GM19025 (cell line): ENCODE data around the gene DYNC2H1.

ENCODE experiments used
- ATAC-seq: cut with Tn5 transposase; IDR thresholded peaks from one replicate; pipeline ENCODE4 v1.9.1; 2021; ENCODE audit warnings: mild to moderate bottlenecking, low read depth, moderate library complexity; ENCODE audit not compliant: unreplicated experiment

Gene DYNC2H1

DNA sequence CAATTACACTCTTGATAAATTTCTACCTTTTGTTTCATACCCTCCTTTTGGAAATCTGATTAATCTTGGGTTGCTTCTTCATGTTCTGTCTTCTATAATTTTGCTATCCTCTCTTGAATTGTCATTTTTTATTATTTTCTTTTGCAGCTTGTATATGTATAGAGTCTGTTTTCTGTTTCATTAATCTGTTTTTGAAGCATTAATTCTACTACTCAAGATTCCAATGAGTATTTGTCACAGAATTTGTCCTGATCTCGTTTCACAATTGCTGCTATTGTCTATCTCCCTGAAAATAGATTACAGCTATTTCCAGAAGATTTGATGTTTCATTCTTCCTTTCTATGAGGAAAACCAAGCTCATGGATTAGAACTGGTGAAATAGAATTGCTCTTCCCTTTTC is 406.1 kb downstream of the DYNC2H1 start:
- no peak for ATAC-seq

DNA sequence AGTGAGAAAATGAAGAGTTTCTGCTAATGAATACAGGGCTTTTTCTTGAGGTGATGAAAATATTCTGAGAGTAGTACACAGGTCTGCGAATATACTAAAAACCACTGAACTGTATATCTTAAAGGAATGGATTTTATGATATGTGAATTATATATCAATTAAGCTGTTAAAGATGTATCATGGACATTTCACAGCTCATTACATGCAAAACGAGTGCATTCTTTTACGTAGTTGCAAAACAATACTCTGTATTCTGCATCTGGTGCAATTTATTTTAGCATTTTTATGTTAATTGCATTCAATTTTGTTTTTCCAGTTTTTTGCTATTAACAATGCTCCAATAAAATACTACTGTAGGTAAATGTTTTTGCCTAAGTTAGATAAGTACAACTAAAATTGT is 411.6 kb downstream of the DYNC2H1 start:
- no peak for ATAC-seq

DNA sequence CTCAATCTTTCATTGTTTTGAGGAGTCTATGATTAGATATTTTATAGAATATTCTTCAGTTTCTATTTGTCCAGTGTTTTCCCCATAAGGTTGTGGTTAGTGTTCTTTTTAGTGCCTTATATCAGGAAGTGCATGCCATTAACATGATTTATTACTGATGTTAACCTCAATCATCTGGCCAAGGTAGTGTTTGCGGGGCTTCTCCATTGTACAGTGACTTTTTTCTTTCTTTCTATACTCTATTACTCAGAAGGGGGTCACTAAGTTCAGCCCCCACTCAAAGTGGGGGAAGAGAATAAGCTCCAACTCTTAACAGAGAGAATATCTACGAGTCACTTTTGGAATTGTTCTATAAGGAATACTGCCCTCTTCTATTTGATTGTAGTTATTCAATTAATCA is 415.8 kb downstream of the DYNC2H1 start:
- ATAC-seq = no peak

DNA sequence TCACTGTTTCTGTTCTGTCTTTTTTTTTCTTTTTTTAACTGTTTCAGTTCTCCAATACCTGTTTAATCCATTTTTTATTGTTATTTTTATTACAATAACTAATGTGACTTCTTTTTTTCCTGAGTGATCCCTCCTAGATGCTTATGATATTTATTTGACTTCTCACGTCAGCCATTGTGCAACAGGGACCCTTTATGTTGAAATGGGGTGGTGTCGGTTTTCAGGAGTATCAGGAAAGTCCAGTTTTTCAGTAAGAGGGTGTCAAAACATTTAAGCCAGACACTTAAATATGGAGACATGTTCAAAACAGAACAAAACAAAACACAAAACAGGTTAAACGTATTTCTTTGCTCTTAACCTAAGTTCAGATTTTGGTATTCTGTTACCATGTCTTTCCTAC is 418.8 kb downstream of the DYNC2H1 start:
- ATAC-seq = no peak

DNA sequence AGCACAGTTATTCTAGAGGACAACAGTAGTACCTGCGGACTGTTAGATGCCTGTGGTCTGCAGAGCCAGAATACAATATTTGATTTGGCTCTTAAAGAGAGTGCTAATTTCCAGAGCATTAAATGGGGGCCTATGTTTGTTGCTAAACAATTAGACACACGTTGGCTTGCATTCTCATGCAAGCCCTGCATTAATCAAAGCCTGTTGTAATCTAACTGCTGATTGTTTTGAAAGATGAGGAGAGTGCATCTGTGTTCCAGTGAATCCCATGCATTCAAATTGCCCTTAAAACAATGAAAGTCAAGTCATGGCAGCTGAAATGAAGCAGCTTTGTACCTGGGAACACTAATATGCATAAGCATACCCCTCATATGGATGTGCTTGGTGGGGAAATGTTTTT is 419.4 kb downstream of the DYNC2H1 start:
- no peak for ATAC-seq

DNA sequence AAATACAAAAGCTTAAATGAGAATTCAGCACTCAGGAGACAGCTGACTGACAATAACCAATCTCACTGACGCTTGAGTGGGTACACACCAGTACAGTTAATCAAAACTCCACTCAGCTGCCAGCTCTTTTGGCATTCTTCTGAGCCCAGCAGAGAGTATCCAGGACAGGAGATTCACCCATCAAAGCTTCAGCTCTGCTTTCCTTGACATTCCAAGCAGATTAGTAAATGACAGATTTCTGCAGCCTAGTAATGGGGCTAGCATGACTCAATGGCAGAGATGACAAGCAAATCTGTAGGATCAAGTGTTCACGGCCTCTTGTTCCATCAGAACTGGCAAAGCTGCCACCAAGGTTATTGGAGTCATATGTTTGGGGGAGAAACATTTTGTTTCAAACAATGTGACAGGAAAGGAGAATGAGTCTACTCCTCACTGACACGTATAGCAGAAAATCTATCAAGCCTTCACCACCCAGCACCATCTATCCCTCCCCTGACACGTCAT is 420.0 kb downstream of the DYNC2H1 start:
- no peak for ATAC-seq
